SK-N-SH treated with all-trans-retinoic acid at 6 μM for 48 hours (cell line): Measurements from ENCODE around the gene FCRL3.

Source experiments
- ATAC-seq: fragments of 200-7000 bp; cut with Tn5 transposase; 3 replicates; pipeline ENCODE4 v1.9.1; 2020; ENCODE audit warnings: mild to moderate bottlenecking, moderate library complexity
- ARNTL ChIP-seq: fragments of 450-650 bp; formaldehyde crosslinking; IDR thresholded peaks from 2 replicates; pipeline ENCODE4 v1.5.0; 2020; ENCODE audit warnings: low read depth, mild to moderate bottlenecking, moderate library complexity, borderline replicate concordance
- BACH2 ChIP-seq: fragments of 250-450 bp; sonication (Bioruptor Pico); IDR thresholded peaks from 2 replicates; pipeline ENCODE4 v1.9.0; 2021; ENCODE audit warnings: mild to moderate bottlenecking, borderline replicate concordance
- CREB5 ChIP-seq: fragments of 250-450 bp; sonication (Bioruptor Pico); IDR thresholded peaks from 2 replicates; pipeline ENCODE4 v1.5.1; 2020; ENCODE audit warnings: low read depth, mild to moderate bottlenecking, moderate library complexity
- CSDC2 ChIP-seq: fragments of 250-450 bp; sonication (Bioruptor Pico); IDR thresholded peaks from 2 replicates; pipeline ENCODE4 v1.5.0; 2020; ENCODE audit warnings: mild to moderate bottlenecking, moderate library complexity
- CSRNP3 ChIP-seq: fragments of 250-450 bp; sonication (Bioruptor Pico); IDR thresholded peaks from 2 replicates; pipeline ENCODE4 v1.5.1; 2021; ENCODE audit warnings: mild to moderate bottlenecking, moderate library complexity
- ESRRG ChIP-seq: fragments of 250-450 bp; sonication (Bioruptor Pico); IDR thresholded peaks from 2 replicates; pipeline ENCODE4 v1.6.1; 2021; ENCODE audit warnings: mild to moderate bottlenecking
- GLIS3 ChIP-seq: fragments of 250-450 bp; sonication (Bioruptor Pico); IDR thresholded peaks from 2 replicates; pipeline ENCODE4 v1.5.0; 2020; ENCODE audit warnings: mild to moderate bottlenecking, moderate library complexity
- ISL1 ChIP-seq: fragments of 250-450 bp; sonication (Bioruptor Pico); IDR thresholded peaks from 2 replicates; pipeline ENCODE4 v2.1.2; 2022; ENCODE audit warnings: mild to moderate bottlenecking, moderate library complexity
- OSR1 ChIP-seq: fragments of 250-450 bp; sonication (Bioruptor Pico); IDR thresholded peaks from 2 replicates; pipeline ENCODE4 v1.8.0; 2022; ENCODE audit warnings: moderate library complexity, mild to moderate bottlenecking, inconsistent platforms
- PATZ1 ChIP-seq: fragments of 250-450 bp; sonication (Bioruptor Pico); IDR thresholded peaks from 2 replicates; pipeline ENCODE4 v1.8.0; 2020; ENCODE audit warnings: mild to moderate bottlenecking, moderate library complexity, borderline replicate concordance
- POU6F1 ChIP-seq: fragments of 250-450 bp; sonication (Bioruptor Pico); IDR thresholded peaks from 2 replicates; pipeline ENCODE4 v1.8.0; 2021; ENCODE audit warnings: low read depth, mild to moderate bottlenecking, moderate library complexity, borderline replicate concordance
- PPARA ChIP-seq: fragments of 250-450 bp; sonication (Bioruptor Pico); IDR thresholded peaks from 2 replicates; pipeline ENCODE4 v1.5.0; 2020; ENCODE audit warnings: mild to moderate bottlenecking, borderline replicate concordance
- RARB ChIP-seq: fragments of 250-450 bp; sonication (Bioruptor Pico); IDR thresholded peaks from 2 replicates; pipeline ENCODE4 v1.8.0; 2021; ENCODE audit warnings: mild to moderate bottlenecking, moderate library complexity
- SNAI2 ChIP-seq: fragments of 250-450 bp; sonication (Bioruptor Pico); IDR thresholded peaks from 2 replicates; pipeline ENCODE4 v1.5.0; 2020; ENCODE audit warnings: mild to moderate bottlenecking, moderate library complexity
- TOX ChIP-seq: fragments of 250-450 bp; sonication (Bioruptor Pico); IDR thresholded peaks from 2 replicates; pipeline ENCODE4 v1.8.0; 2021; ENCODE audit warnings: mild to moderate bottlenecking, moderate library complexity, borderline replicate concordance
- TSHZ2 ChIP-seq: fragments of 250-450 bp; sonication (Bioruptor Pico); IDR thresholded peaks from 2 replicates; pipeline ENCODE4 v1.5.0; 2020; ENCODE audit warnings: mild to moderate bottlenecking, moderate library complexity
- ZC3H10 ChIP-seq: fragments of 250-450 bp; sonication (Bioruptor Pico); IDR thresholded peaks from 2 replicates; pipeline ENCODE4 v1.5.1; 2021; ENCODE audit warnings: mild to moderate bottlenecking, moderate library complexity
- ZFP3 ChIP-seq: fragments of 250-450 bp; sonication (Bioruptor Pico); IDR thresholded peaks from 2 replicates; pipeline ENCODE4 v1.5.0; 2020; ENCODE audit warnings: mild to moderate bottlenecking, moderate library complexity
- ZFP30 ChIP-seq: fragments of 450-650 bp; formaldehyde crosslinking; IDR thresholded peaks from 2 replicates; pipeline ENCODE4 v1.5.0; 2022; ENCODE audit warnings: mild to moderate bottlenecking, moderate library complexity
- ZNF565 ChIP-seq: fragments of 450-650 bp; formaldehyde crosslinking; conservative IDR thresholded peaks from 2 replicates; pipeline ENCODE4 v1.5.0; 2020; ENCODE audit warnings: low read depth, mild to moderate bottlenecking, moderate library complexity
- ZNF70 ChIP-seq: fragments of 450-650 bp; formaldehyde crosslinking; IDR thresholded peaks from 2 replicates; pipeline ENCODE4 v1.5.0; 2020; ENCODE audit warnings: mild to moderate bottlenecking, moderate library complexity
- ZNF8 ChIP-seq: fragments of 450-650 bp; formaldehyde crosslinking; IDR thresholded peaks from 2 replicates; pipeline ENCODE4 v1.5.0; 2020; ENCODE audit warnings: mild to moderate bottlenecking, moderate library complexity

The FCRL3 gene

GRCh38 chr1:157711802-157712201 lies 11.2 kb upstream of the FCRL3 start:
- TF ChIP-seq GLIS3: no peak
- no peak for TF ChIP-seq POU6F1 (CRISPR knock-in tag)
- TF ChIP-seq ZFP30 (CRISPR knock-in tag): no peak
- TF ChIP-seq TOX (CRISPR knock-in tag): no peak
- no peak for TF ChIP-seq BACH2
- TF ChIP-seq RARB (CRISPR knock-in tag): no peak
- no peak for TF ChIP-seq ZFP3 (CRISPR knock-in tag)
- no peak for TF ChIP-seq ZNF8 (CRISPR knock-in tag)
- no peak for TF ChIP-seq CSDC2
- no peak for TF ChIP-seq SNAI2 (CRISPR knock-in tag)
- no peak for TF ChIP-seq CREB5
- no peak for TF ChIP-seq ESRRG (CRISPR knock-in tag)
- TF ChIP-seq, all 23 proteins: peak for 0
- no peak for ATAC-seq

GRCh38 chr1:157704878-157705277 lies 4.3 kb upstream of the FCRL3 start:
- ATAC-seq: no peak
- TF ChIP-seq POU6F1 (CRISPR knock-in tag): no peak
- no peak for TF ChIP-seq ZNF70

- TF ChIP-seq TSHZ2 (CRISPR knock-in tag) (no peak), PPARA (no peak), CREB5 (no peak), ZNF8 (CRISPR knock-in tag) (no peak), TOX (CRISPR knock-in tag) (no peak), CSRNP3 (no peak), ZNF70 (no peak)
- no peak for ATAC-seq
Measured at GRCh38 chr1:157703981-157704380, 3.4 kb upstream of the FCRL3 start.

GRCh38 chr1:157702308-157702825 lies 1.8 kb upstream of the FCRL3 start:
- no peak for TF ChIP-seq PPARA
- no peak for ATAC-seq

- no peak for ATAC-seq
- TF ChIP-seq RARB (CRISPR knock-in tag): no peak
- TF ChIP-seq ZNF565 (CRISPR knock-in tag): no peak
- no peak for TF ChIP-seq OSR1
- no peak for TF ChIP-seq ZC3H10 (CRISPR knock-in tag)
- no peak for TF ChIP-seq ISL1
- no peak for TF ChIP-seq CSDC2
- TF ChIP-seq ARNTL (CRISPR knock-in tag): no peak
- TF ChIP-seq PATZ1 (CRISPR knock-in tag): no peak
- TF ChIP-seq ZNF70: no peak
- no peak for TF ChIP-seq PPARA
- TF ChIP-seq ZNF8 (CRISPR knock-in tag): no peak
- TF ChIP-seq POU6F1 (CRISPR knock-in tag): no peak
Measured at GRCh38 chr1:157700305-157700704, 264 bp downstream of the FCRL3 start.
